HG02870 (cell line): ENCODE measurements around the gene FNDC3A.

Experiments used
- ATAC-seq: cut with Tn5 transposase; IDR thresholded peaks from one replicate; pipeline ENCODE4 v1.9.1; 2021; ENCODE audit warnings: mild to moderate bottlenecking, moderate library complexity; ENCODE audit not compliant: unreplicated experiment

Gene FNDC3A, protein sequence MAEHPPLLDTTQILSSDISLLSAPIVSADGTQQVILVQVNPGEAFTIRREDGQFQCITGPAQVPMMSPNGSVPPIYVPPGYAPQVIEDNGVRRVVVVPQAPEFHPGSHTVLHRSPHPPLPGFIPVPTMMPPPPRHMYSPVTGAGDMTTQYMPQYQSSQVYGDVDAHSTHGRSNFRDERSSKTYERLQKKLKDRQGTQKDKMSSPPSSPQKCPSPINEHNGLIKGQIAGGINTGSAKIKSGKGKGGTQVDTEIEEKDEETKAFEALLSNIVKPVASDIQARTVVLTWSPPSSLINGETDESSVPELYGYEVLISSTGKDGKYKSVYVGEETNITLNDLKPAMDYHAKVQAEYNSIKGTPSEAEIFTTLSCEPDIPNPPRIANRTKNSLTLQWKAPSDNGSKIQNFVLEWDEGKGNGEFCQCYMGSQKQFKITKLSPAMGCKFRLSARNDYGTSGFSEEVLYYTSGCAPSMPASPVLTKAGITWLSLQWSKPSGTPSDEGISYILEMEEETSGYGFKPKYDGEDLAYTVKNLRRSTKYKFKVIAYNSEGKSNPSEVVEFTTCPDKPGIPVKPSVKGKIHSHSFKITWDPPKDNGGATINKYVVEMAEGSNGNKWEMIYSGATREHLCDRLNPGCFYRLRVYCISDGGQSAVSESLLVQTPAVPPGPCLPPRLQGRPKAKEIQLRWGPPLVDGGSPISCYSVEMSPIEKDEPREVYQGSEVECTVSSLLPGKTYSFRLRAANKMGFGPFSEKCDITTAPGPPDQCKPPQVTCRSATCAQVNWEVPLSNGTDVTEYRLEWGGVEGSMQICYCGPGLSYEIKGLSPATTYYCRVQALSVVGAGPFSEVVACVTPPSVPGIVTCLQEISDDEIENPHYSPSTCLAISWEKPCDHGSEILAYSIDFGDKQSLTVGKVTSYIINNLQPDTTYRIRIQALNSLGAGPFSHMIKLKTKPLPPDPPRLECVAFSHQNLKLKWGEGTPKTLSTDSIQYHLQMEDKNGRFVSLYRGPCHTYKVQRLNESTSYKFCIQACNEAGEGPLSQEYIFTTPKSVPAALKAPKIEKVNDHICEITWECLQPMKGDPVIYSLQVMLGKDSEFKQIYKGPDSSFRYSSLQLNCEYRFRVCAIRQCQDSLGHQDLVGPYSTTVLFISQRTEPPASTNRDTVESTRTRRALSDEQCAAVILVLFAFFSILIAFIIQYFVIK

DNA sequence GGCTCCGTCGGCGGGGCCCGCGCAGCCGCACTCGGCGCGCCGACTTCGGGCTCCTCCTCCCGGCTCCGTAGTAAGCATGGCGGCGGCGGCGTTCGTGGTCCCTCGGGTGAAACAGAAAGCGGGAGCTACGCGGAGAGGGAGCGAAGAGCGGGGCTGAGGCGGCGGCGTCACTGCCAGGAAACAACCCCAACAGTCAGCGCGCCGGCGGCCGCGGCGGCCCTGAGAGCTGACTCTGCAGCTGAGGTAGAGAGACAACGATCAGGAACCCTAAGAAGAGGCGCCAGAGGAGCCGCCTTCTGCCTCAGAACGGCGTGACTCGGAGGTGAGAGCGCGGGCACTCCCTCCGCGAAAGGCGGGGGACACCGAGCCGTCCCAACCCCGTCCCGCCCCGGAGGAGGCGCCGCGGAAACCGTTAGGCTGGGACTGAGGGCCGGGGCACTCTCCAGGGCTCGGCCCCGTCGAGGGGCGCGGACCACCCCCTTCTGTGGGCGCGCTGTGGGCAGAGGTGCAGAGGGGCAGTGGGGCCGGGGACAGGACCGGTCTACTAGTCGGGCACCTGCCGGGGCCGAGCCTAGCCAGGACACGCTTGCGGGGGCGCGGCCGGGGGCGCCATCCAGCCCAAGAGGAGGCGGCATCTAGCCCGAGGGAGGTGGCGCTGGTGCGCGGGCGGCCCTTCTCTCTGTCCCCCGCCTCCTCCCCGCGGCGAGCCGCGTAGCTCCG lies at the start of gene FNDC3A:
FNDC3A (plus strand) TSS at position 57 of the 720 bp plus-strand sequence. CDS start 30,279 bp downstream, outside the sequence.
- peak; percentile 55 for ATAC-seq

DNA sequence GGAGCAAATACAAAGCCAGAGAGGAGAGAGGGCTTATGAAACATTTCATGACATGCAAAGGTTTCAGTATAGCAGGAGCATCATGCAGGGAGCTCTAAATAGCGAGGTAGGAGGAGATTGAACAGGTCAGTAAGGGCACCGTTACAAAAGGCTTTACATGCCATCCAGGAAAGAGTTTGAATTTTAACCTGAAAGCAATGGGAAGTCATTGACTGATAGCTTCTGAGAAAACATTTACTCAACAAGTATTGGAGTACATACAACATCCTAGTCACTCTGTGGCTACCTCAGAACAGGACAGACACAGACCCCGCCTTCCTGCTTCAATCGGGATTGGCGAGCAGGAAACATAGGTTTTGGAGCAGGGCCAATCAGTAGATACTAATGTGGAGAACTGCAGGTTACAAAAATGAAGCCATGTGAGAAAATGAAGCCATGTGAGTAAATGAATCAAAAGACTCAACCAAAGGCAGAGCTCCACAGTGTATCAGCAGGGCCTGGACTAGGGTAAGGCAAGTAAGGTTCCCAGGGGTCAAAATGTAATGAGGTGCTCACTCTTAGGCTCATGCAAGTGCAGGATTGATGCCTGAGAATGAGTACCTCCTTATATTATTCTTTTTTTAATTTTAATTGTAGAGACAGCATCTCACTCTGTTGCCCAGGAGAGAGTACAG lies 46.8 kb upstream of the FNDC3A start:
- ATAC-seq = no peak

DNA sequence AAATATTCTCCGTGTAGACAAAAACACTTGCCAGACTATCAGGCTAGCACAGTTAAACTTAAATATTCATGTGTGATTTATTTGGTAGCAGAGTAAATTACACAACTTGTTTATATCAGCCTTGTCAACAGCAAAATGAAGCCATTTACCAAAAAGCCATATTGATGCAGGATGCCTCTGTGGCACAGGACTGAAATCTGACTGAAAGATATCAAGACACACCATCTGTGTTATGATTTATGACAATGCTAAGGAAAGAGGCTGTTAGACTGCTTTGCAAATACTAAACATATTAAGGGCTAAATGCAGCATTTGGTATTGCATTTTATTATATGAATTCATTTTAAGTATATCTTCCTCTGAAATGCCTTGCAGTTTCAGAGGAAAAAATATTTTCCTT lies 44.8 kb upstream of the FNDC3A start:
- no peak for ATAC-seq

DNA sequence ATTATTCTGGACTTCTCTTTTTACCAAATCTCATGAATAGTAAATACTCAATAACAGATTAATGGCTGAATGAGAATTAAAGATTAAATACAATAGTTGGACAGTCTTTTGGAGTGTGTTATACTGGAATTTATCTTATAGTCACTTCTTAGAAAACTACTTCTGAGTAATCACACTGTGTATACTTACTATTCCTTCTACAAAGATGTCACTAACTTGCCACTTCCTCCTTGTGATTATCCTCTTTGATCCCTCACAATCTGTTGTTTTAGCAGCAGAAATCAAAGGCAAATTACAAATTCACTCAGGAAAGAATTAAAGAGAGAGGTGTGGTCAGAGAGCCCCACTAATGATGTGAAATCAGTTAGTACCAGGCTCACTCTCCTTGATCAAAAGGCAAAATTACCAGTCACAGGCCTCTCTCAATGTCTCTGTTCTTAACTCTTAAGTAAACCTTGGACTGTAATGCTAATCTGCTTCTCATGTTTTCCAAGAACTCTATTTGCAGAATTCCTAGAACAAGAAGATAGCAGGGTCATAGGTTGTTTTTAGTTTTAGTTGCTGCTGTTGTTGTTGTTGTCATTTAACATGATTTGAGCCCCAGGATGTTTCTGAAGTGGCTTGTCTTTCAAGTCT lies 37.3 kb upstream of the FNDC3A start:
- no peak for ATAC-seq

DNA sequence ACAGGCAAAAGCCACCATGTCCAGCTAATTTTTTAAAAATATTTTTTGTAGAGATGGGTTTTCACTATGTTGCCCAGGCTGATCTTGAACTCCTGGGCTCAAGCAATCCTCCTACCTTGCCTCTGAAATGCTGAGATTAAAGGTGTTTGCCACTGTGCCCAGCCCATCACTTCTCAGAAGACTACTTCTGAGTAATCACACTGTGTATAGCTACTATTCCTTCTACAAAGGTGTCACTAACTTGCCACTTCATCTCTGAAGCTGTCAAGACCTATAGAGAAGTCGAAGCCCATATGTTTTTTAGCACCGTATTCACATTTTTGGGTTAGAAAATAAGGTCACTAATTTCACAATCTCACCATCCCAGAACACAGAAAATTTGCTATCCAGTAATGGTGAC lies 36.0 kb upstream of the FNDC3A start:
- ATAC-seq = no peak

DNA sequence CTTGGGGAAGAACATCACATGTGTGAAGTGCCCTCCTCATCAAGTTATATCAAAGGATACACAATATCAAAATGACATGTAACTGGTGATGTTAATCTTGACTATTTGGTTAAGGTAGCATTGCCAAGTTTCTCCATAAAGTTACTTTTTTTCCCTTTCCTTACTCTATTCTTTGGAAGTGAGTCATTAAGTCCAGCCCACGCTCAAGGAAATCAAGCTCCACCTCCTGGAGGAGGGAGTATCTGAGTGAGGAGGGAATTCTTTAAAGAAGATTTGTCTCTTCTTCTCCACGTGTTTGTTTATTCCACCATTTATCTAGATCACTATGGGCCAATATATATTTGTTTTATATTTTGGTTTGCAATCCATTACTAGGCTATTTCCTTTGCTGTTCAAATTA lies 33.6 kb upstream of the FNDC3A start:
- ATAC-seq = no peak

DNA sequence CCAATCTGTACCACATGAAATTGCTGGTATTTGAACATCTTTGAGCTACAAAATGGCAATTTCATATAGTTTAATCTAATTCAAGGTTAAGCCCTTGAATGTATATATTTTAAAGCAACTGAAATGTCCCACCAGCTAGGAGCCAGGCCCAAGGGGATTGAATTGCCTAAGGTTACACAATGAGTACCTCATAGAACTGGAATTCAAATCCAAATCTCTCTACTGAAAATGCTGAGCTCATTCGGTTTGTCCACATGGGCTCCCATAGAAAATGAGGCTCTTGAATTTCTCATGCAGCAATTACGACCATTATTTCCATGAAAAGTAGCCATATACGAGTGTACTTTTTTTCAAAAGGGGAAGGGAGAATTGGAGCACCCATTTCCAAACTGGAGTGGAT lies 31.5 kb upstream of the FNDC3A start:
- ATAC-seq = no peak

DNA sequence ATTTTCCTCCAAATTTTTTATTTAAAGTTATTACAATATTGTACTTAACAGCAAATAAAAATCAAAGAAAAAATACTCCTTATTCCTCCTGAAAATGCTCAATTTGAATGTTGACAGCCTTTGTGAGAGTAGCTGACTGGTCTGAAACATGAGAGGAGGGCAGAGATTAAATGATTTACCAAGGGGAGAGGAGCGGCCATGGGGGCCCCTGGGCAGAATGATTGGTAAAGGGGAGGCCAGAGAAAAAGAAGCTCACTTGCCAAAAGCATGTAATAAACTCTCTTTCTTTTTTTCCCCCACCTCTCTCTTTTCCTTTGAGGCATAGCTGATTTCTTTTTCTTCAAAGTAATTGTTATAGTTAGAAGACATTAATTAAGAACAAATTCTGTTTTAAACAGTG lies 30.1 kb upstream of the FNDC3A start:
- no peak for ATAC-seq

DNA sequence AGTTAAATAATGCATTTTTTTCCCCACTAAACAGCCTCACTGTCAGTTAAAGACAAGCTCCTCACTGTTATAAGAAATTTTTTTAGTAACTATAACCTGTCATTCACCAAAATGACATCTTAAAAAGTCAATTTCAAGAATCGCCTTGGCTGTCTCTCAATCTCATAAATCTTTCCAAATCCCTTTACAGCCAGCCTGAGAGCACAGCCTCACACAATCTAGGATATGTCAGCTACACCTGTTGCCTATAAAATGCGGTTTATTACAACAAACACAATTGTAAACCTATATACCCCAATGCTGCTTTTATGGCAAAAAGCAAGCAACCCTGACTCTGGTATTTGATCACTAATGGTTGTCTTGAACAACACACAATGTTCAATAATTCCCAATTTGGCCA lies 29.5 kb upstream of the FNDC3A start:
- no peak for ATAC-seq

DNA sequence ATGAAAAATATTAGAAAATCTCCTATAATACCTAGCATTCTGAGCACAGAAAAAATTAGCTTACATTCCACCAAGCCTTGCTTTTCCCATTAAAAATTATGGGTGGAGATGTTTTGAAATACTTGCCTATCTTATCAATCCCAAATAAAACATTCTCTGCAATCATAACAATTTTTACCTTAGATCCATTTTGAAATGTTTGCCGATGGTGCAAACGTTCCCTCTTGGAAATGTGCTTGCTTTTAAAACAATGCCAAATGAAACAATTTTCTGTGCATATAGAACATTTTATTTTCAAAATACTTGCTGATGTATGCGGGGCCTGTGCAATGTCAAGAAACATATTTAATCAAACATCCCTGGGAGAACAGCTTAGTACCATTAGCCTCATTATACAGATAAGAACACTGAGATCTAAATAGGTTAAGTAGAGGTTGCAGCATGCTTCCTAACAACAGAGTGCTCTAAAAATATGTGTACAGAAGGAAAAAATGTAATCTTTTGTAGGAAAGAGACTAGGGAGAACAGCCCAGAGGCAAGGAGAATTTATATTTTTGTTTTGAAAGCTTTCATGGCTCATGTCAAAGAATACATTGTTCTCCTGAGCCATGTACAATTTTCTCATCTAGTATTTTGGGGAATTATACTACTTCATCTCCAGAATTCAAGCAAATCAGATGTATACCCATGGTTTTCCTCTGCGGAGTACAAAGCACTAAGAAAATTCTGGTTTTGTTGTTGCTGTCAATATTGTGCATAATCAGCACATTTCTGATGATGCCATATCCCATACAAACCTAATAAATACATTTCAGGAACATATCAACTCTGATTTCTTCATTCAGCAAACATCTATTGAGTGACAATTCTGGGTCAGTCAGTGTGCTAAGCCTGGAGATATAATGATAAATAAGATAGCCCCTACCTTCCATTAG lies 25.9 kb upstream of the FNDC3A start:
- no peak for ATAC-seq

DNA sequence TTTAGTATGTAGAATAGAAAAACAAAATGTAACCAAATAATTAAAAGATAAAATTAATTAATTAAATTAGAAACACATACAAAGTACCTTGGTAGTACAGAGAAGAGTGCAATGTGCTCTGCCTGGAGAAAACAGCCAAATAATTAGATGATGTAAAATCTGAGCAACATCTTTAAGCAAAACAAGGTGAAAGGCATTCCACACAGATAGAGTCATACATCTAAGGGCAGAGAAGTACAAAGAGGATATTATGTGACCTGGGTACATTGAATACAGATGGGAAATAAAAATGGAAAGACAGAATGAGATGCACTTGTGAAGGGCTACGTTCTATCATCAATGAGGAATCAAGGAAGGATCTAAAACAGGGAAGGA lies 25.2 kb upstream of the FNDC3A start:
- ATAC-seq = no peak

DNA sequence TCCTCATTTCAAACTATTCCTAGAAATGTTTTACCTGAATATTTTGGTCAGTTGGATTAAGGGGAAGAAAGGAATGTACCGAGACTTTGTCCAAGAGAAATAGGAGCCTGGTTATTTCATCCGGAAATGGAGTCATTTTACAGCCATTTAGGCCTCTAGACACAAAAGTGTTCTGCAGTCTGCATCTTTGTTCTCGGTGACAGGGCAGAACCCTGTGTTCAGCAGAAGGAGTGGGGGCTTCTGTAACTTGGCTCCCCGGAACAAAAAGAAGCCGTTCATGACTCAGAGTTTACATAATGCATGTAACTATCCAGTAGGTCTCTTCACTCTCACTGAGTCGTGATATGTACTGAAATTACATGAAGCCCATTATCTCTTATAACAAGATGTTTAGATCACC lies 21.6 kb upstream of the FNDC3A start:
- ATAC-seq = no peak

DNA sequence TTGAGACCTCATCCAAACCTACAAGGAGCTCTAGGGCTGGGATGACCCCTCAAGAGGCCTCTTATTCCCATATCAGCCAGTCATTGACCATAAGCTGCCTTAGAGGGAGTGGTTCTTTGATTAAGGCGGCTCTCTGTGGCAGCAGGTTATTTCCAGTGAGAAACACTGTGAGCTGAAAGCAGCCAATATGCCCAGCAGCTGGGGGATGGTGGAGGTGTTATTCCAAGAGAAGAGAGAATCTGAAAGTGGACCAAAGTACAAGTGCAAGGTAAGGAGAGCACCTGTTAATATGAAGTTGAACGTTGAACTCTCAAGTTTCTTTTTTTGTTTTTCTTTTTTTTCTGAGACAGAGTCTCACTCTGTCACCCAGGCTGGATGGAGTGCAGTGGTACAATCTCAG lies 20.2 kb upstream of the FNDC3A start:
- ATAC-seq = no peak

DNA sequence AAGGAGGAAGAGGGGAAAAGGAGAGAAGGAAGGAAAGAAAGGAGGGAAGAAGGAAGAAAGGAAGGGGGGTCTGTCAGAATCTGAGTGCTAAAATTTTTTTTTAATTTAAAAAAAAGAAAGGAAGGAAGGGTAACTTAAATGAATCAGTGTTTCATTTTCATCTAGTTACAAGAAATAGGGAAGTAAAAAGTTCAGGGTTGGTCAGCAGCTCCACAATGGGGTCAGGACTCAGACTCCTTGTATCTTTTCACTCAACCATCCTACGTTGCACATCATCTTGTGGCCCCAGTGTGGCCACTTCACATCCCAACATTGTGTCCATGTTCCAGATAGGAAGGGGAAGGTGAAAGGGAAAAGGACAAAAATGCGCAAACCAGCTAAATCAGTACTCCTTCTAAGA lies 14.3 kb upstream of the FNDC3A start:
- ATAC-seq = peak; percentile 44

DNA sequence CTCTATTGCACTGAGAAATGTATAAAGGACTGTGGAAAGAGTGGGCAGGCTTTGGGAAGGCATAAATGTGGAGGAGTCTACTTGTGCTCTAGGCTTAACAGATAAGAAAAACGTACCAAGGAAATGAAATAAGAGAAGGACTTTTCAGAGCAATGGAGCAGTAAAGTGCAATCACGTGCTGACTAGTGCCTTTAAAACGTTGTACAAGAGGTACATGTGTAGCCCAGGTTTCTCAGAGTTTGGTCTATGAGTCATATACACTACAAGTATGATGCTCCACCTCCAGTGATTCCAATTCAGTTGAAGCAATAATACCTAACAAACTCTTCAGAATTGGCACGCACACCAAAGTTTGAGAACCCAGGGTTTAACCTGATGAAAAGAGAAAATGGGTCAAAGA lies 13.4 kb upstream of the FNDC3A start:
- ATAC-seq = no peak

DNA sequence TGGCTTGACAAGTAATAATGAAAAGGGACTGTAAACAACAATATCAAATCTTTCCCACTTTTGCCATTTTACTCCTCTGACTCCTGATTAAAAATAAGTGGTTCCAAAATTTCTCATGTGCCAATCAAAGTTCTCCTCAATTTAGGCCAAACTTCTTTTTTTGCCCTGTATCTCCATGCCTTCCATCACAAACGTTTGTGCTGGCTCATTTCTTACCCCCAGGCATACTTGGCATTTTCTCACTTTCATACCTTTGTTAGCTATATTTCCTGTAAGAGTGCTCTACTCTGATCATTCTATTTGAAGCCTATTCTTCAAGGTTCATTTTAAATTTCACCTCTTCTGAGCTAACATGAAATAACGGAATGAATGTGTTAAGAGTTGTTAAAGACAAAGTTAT lies 10.0 kb upstream of the FNDC3A start:
- ATAC-seq = no peak

DNA sequence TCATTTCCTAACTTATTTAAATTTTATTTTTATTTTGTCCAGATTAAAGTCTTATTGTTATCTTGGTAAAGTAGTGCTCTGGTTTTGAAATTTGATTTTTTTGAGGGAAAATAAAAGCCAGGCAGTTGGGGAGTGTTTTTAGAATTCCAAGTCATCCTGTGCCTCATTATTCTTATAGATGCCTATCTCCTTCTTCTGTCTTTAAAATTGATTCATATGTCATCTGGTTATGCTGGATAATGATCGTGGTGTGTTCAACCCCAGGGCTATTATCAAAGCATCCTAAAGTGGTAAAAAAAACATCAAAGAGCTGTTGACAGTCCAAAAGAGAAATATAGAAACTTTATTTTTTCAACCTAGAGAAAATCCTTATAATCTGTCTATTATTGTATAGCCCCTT lies 6.0 kb upstream of the FNDC3A start:
- ATAC-seq = no peak

DNA sequence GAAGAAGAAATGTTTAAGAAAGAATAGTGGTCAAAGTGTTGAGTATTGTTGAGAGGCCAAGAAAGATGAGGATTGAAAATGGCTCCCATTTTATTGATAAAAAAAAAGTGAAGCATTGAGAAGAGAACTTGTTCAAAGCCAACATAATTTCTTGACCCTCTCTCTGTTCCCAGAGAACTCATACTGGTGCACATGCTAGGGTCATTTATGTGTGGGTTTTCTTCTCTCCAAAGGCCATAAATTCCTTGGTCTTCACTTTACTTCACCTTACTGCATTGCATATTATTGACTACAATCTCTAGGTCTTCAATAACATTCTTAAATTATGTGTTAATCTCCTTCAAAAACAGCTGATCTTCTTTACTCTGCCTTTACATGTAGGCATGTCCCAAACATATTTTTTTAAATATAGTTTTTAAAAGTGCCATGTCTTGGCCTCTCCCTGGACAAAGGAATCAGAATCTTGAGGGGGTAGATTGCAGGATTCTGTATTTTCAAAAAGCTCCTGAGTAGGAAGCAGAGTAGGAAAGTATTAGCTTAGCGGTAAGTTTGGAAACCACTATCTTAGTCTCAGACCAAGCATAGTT lies 1.8 kb upstream of the FNDC3A start:
- no peak for ATAC-seq
